ENCODE results near the gene MAST4. TPM values are rescaled to one million over a fixed set of nuclear protein-coding genes. Genes with fewer than 3 reads are reported as not detected.

MAST4 gene
- total and polyA plus RNA-seq, 2 of the 13 experiments (the other 11 are each of a cell fraction or from before 2014, with no cell fraction given), result 3.4 to 3.7 TPM

GRCh38 chr5:67143549-67143948, 547.4 kb downstream of the MAST4 start:
- BruUV-seq (replicated peaks), result no TSS peak

More at GRCh38 chr5:67143549-67143948, 547.4 kb downstream of the MAST4 start:
- POLR2A ChIA-PET, result interaction anchor here (0.8 to 2.8 kb wide), 8 partner anchors 21 to 1073 kb away, joined by 3 to 30 read pairs (median 4); partner anchors contain the start of gene PIK3R1
- Histone ChIP-seq H3K36me3 (replicated peaks in 1 of 2; ENCODE audit: control insufficient read depth in 1 of 2, insufficient read depth in 2 of 2, low read length in 2 of 2) (peaks cover 5 to 9% of the 10 kb centered on the region in 2 experiments; a peak in 3 of 5 replicates), H3K9me3 (ENCODE audit: low read length) (no peaks in the 10 kb centered on the region), H3K4me1 (ENCODE audit: insufficient read depth, low read length) (peaks cover 68% of the 10 kb centered on the region), H2AFZ (ENCODE audit: low read length) (peak overlapping the region; percentile 16), H3K27me3 (ENCODE audit: control insufficient read depth in 1 of 2, insufficient read depth in 2 of 2, low read length in 2 of 2) (no peaks in the 10 kb centered on the region), H3K9ac (ENCODE audit: insufficient read depth, low read depth, low read length) (peak overlapping the region; percentile 48; the same call in 1 of the 2 replicates), H3K4me3 (replicated peaks in 1 of 3; ENCODE audit: insufficient read depth in 1 of 3, low read depth in 2 of 3, low read length in 3 of 3) (peak overlapping the region in 1 of 3 experiments; percentile 6; a peak in 1 of 6 replicates), H3K79me2 (ENCODE audit: insufficient read depth, low read length) (no peaks in the 10 kb centered on the region), H4K20me1 (ENCODE audit: insufficient read depth, low read length) (no peaks in the 10 kb centered on the region), H3K4me2 (ENCODE audit: low read depth, low read length) (peak overlapping the region; percentile 63), H3K27ac (ENCODE audit: extremely low read length, insufficient read depth, low read length) (peak overlapping the region; percentile 86)
- 90% methylated on average over 2 of the region's 2 CpGs for WGBS (ENCODE audit: low lambda C conversion rate)
- CTCF ChIA-PET (ENCODE audit: low intra/inter-chr PET ratio, low total read pairs), result no interaction called here
- no peak for DNase-seq (ENCODE audit: low spot score)
- no peak for TF ChIP-seq RNF219 (CRISPR knock-in tag; IDR thresholded peaks at IDR 0.05)
- 0 out of 2 replicates have a peak, but pooled peaks have one; percentile 42 for TF ChIP-seq RARG (CRISPR knock-in tag; IDR thresholded peaks at IDR 0.05; ENCODE audit: low read depth)
- intact Hi-C loops (cut with micrococcal nuclease; ENCODE audit: unreplicated experiment) (loop anchor here (5.0 kb wide), 3 partner anchors 46 to 151 kb away; no protein-coding TSS in a partner anchor), in situ Hi-C loops (cut with HindIII; ENCODE audit: extremely low pct_ligation_motif_present, low pct_unique_long_range_greater_than_20kb) (loop anchor here (5.0 kb wide), 1 partner anchor 141 kb away; no protein-coding TSS in a partner anchor)
- peak; percentile 30 for ATAC-seq
- FAIRE-seq, result no peak

Data from HepG2 (cell line).